PC-9 (cell line): ENCODE data around the gene NR6A1.

Source experiments
- EZH2 ChIP-seq: fragments of 200-600 bp; sonication (generic); IDR thresholded peaks from 2 replicates; pipeline ENCODE4 v1.8.0; 2017; ENCODE audit warnings: antibody characterized with exemption, low read depth
- TF ChIP-seq, protein P1 (sequence below): fragments of 200-600 bp; sonication (generic); conservative IDR thresholded peaks from 2 replicates; pipeline ENCODE4 v1.6.1; 2017; ENCODE audit warnings: mixed run types, antibody characterized with exemption, mild to moderate bottlenecking, moderate library complexity

DNA sequence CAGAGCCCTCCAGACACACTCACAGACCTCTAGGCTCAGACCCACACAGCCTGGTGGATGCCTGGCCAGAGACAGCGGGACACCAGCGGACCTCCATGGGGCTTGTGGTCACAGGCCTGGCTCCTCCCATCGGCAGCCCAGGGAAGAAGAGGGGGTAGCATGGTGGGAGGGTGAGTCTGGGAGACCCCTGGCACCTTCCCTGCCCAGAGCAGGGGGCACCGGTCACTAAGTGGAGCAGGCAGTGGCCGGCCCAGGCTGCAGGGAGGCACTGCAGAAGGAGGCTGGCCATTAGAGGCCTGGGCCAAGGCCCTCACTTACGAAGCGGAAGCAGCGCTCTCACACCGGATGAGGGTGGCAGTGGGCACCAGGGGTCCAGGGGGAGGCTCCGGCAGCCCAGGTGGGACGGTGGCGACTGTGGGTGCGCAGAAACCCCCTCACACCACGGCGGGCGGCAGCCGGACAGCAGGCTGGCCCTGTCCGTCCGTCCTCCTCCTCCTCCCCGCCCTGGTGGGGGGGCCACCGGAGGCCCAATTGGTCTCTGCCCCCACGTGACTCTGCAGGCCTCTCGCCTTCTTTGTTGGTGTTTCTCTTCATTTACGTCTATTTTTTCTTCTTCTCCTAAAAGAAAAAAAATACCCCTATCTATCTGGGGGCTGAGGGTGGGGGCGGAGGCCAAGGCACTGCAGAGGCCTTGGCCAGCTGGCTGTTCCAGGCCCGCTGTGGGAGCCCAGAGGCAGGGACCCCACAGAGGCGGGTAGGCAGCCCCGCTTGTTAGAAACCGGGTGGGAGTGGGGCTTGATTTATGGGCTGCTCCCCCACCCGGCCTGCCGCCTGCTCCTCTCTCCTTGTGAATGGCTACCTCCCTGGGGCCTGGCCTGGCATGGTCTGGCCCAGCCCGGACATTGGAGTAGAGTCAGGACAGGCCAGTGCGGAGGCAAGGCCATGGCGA lies 263.9 kb downstream of the NR6A1 start, which contains the start of gene NR5A1:
- TF ChIP-seq, protein P1, sequence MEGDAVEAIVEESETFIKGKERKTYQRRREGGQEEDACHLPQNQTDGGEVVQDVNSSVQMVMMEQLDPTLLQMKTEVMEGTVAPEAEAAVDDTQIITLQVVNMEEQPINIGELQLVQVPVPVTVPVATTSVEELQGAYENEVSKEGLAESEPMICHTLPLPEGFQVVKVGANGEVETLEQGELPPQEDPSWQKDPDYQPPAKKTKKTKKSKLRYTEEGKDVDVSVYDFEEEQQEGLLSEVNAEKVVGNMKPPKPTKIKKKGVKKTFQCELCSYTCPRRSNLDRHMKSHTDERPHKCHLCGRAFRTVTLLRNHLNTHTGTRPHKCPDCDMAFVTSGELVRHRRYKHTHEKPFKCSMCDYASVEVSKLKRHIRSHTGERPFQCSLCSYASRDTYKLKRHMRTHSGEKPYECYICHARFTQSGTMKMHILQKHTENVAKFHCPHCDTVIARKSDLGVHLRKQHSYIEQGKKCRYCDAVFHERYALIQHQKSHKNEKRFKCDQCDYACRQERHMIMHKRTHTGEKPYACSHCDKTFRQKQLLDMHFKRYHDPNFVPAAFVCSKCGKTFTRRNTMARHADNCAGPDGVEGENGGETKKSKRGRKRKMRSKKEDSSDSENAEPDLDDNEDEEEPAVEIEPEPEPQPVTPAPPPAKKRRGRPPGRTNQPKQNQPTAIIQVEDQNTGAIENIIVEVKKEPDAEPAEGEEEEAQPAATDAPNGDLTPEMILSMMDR, result no peak
- no peak for TF ChIP-seq EZH2
